Fibroblast of the aortic adventitia (primary cell): Measurements from ENCODE around the gene RCAN2. TPM values are rescaled to one million over a fixed set of nuclear protein-coding genes. Genes with fewer than 3 reads are reported as not detected.

Experiments used
- DNase-seq: peaks from one replicate; pipeline ENCODE4 v3.0.0-alpha.2; 2010; ENCODE audit warnings: low read depth
- H3K4me3 ChIP-seq: 2 replicates; pipeline ENCODE4 v1.5.1; 2011; ENCODE audit warnings: low read depth, mild to moderate bottlenecking, control low read depth, low read length, moderate library complexity
- total RNA-seq: library from RNA; depleted of rRNA; stranded (reverse); fragments of >200 nt; gene quantifications from 2 replicates; pipeline ENCODE4 v1.2.3, GENCODE V29; 2012; ENCODE audit warnings: low replicate concordance
- TF ChIP-seq, protein P1 (sequence below): IDR thresholded peaks from 2 replicates; pipeline ENCODE4 v1.5.1; 2011; ENCODE audit warnings: mild to moderate bottlenecking, low read length, control low read depth, inconsistent platforms; ENCODE audit not compliant: insufficient read depth

Gene RCAN2
- total RNA-seq, 1 donor, result 8.0 TPM

DNA sequence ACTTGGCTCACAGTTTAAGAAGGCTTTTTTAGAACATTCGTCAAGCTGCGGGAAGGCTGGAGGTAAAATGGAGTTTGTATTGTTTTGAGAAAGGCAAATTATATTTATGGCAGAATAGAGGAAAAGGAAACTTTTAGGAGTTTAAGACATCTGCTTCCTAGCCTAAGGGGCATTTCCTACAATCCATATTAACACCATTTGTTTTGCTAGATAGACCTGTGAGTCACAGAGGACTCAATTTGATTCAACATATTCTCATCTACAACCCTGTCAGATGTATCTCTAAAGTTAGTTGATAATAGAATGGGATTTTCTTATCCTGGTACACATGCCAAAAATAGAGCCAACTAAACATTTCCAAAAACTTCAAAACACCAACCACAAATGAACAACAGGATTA lies 35.0 kb downstream of the RCAN2 start:
- DNase-seq, result no peak
- TF ChIP-seq, protein P1, sequence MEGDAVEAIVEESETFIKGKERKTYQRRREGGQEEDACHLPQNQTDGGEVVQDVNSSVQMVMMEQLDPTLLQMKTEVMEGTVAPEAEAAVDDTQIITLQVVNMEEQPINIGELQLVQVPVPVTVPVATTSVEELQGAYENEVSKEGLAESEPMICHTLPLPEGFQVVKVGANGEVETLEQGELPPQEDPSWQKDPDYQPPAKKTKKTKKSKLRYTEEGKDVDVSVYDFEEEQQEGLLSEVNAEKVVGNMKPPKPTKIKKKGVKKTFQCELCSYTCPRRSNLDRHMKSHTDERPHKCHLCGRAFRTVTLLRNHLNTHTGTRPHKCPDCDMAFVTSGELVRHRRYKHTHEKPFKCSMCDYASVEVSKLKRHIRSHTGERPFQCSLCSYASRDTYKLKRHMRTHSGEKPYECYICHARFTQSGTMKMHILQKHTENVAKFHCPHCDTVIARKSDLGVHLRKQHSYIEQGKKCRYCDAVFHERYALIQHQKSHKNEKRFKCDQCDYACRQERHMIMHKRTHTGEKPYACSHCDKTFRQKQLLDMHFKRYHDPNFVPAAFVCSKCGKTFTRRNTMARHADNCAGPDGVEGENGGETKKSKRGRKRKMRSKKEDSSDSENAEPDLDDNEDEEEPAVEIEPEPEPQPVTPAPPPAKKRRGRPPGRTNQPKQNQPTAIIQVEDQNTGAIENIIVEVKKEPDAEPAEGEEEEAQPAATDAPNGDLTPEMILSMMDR, result no peak
- H3K4me3 ChIP-seq, result no peak overlapping the region

DNA sequence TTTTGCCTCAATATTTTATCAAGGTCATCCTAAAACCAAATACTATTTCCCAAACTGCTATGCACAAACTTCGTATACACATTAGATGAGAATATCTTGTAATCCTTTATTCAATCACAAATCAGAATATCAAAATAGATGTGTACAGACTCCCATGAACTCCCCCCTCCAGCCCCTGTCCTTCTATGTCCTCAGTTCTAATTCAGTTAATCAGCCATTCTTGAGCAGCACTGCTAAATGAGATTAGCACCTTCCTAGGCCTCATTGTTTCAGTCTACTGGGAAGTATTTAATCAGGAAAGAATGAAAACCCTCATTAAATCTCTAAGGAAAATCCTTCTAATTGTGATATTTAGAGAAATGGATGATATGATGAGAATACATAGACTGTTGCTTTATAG lies 36.6 kb downstream of the RCAN2 start:
- DNase-seq, result no peak
- no peak overlapping the region for H3K4me3 ChIP-seq
- TF ChIP-seq, protein P1, result no peak

DNA sequence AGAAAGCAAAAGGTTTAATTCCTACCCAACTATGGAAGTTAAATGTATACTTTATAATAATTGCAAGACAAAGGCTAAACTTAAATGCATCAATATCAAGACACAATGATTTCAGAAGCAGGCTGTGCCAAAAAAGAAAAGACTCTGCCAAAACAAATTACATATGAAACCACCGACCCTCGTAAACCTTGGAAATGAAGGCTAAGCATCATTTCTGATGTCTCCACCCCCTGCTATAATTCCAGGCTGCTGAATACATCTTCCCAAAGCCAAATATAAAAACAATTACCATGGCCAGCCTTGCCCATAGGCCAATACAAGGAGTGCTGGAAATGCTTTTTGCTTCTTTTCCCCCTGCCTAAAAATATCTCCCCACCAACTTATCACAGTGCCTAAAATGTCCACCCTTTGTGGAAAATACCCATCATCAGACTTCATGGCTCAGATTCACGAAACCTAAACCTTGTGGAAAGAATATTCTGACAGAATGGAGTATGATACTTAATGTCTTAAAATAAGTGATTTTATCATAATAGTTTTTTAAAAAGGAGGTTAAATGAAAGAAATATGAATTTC lies 37.4 kb downstream of the RCAN2 start:
- no peak overlapping the region for H3K4me3 ChIP-seq
- peak; percentile 71 for DNase-seq
- TF ChIP-seq, protein P1, result no peak

DNA sequence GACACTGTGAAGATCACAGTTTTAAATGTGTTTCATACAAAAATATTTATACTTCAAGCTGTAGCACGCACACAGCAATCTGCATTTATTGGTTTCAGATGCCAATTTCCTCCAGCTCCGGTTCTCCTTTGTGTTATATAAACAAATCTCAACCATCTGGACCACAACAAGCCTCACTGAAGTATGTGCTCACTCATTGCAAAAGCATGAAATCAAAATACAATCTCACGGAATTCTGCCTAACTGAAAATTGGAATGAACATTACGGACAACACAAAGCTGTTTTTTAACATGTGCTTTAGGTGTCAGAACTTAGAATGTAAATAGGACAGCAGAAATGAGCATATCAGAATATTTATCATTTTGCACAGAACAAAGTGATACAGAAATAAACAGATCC lies 38.0 kb downstream of the RCAN2 start:
- TF ChIP-seq, protein P1, result no peak
- H3K4me3 ChIP-seq, result no peak overlapping the region
- peak; percentile 90 for DNase-seq

DNA sequence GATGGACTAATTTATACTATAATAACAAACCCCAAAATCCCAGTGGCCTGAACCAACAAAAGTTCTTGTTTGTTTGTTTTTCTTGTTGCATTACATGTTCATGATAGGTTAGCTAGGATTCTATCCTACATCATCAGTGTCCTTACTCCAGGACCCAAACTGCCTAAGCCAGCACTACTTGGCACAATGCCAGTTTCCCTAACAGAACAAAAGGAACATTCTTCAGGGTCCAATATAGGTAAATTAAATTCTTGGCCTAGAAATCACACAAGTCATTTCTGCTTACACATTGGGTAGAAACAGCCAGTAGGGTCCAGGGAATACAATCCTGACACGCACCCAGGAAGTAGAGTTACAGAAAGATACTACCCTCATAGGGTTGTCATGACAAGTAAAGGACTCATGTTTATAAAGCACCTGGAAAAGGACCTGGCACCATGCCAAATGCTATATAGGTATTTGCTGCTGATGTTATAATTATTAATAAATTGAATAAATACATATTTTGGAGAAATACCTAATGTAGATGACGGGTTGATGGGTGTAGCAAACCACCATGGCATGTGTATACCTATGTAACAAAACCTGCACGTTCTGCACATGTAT lies 38.8 kb downstream of the RCAN2 start:
- H3K4me3 ChIP-seq, result no peak overlapping the region
- TF ChIP-seq, protein P1, result no peak
- DNase-seq, result peak; percentile 16

DNA sequence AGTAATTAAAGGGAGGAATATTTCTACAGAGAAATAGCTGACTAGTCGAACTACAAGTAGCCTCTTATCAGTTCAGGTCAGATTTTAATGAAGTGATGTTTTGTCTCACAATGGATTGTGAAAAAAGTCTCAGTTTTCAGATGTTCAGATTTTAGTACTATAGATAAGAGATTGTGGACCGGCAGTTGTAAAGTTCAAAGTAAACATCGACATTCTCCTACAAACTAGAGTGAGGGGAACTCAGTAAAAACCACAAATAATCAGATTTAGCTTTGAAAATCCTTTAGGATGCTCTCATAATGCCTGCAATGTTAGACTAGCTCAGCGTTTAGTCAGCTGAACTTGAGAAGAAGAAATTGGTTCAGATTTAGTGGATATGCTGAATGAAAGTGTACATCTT lies 39.9 kb downstream of the RCAN2 start:
- TF ChIP-seq, protein P1, result no peak
- peak; percentile 16 for DNase-seq
- H3K4me3 ChIP-seq, result no peak overlapping the region
